K562 (cell line): ENCODE results near the gene IRF2BP2. TPM values are rescaled to one million over a fixed set of nuclear protein-coding genes. Genes with fewer than 3 reads are reported as not detected.

Experiments used
- ATF2 ChIP-seq: sonication (generic); formaldehyde crosslinking; IDR thresholded peaks from 2 replicates; pipeline ENCODE4 v1.8.1; 2022; ENCODE audit warnings: missing genetic modification reagents
- DACH1 ChIP-seq: fragments of 450-650 bp; IDR thresholded peaks from 2 replicates; pipeline ENCODE4 v1.6.1; 2018; ENCODE audit not compliant: partially characterized antibody
- ELF1 ChIP-seq: fragments of 200-800 bp; sonication (Bioruptor generic); IDR thresholded peaks from 2 replicates; pipeline ENCODE4 v1.6.1; 2016; ENCODE audit warnings: missing genetic modification characterization, missing compliant biosample characterization
- ETV1 ChIP-seq: fragments of 450-650 bp; conservative IDR thresholded peaks from 2 replicates; pipeline ENCODE4 v1.6.1; 2016; ENCODE audit warnings: missing genetic modification characterization, control low read depth, low read depth, missing compliant biosample characterization
- FOXA3 ChIP-seq, 2 experiments: fragments of 450-650 bp in 1 of 2; sonication (generic) in 1 of 2; formaldehyde crosslinking; IDR thresholded peaks in 1 of 2; conservative IDR thresholded peaks in 1 of 2; 2 replicates each; pipeline versions ENCODE4 v1.4.0 to v1.8.0; 2020 to 2022; ENCODE audit warnings: mild to moderate bottlenecking in 2 of 2, missing genetic modification reagents in 1 of 2
- GABPB2 ChIP-seq: fragments of 250-450 bp; sonication (Bioruptor Pico); conservative IDR thresholded peaks from 2 replicates; pipeline ENCODE4 v1.5.1; 2021; ENCODE audit warnings: mild to moderate bottlenecking
- MED1 ChIP-seq: sonication (generic); formaldehyde crosslinking; IDR thresholded peaks from 2 replicates; pipeline ENCODE4 v1.8.1; 2023; ENCODE audit warnings: missing genetic modification reagents, borderline replicate concordance
- MXI1 ChIP-seq: IDR thresholded peaks from 2 replicates; pipeline ENCODE4 v1.6.1; 2011; ENCODE audit warnings: low read depth, mild to moderate bottlenecking, improper control_type of control experiment, low read length
- NR2C1 ChIP-seq, 2 experiments: fragments of 450-650 bp; IDR thresholded peaks; 2 replicates each; pipeline ENCODE4 v1.6.1; 2017; ENCODE audit warnings: mild to moderate bottlenecking in 2 of 2, antibody characterized with exemption in 1 of 2, inconsistent platforms in 1 of 2, missing compliant biosample characterization in 1 of 2, missing genetic modification characterization in 1 of 2
- POLR2G ChIP-seq: fragments of 200-400 bp; formaldehyde crosslinking; IDR thresholded peaks from 2 replicates; pipeline ENCODE4 v1.6.1; 2017; ENCODE audit warnings: low read depth, mild to moderate bottlenecking, antibody characterized with exemption, low read length, moderate library complexity
- RFX7 ChIP-seq: fragments of 250-450 bp; sonication (Bioruptor Pico); IDR thresholded peaks from 2 replicates; pipeline ENCODE4 v1.5.1; 2021; ENCODE audit warnings: mild to moderate bottlenecking
- SIRT6 ChIP-seq: IDR thresholded peaks from one replicate; pipeline ENCODE4 v1.6.1; 2012; ENCODE audit warnings: low read depth, mild to moderate bottlenecking, control low read depth, inconsistent platforms, low read length, moderate library complexity
- SMARCC2 ChIP-seq: fragments of 450-650 bp; IDR thresholded peaks from 2 replicates; pipeline ENCODE4 v1.6.1; 2017; ENCODE audit warnings: antibody characterized with exemption, moderate library complexity, mild to moderate bottlenecking, low read depth
- STAG1 ChIP-seq: sonication (generic); formaldehyde crosslinking; IDR thresholded peaks from 2 replicates; pipeline ENCODE4 v1.5.0; 2020; ENCODE audit warnings: missing genetic modification reagents, borderline replicate concordance
- TAF9B ChIP-seq: fragments of 450-650 bp; IDR thresholded peaks from 2 replicates; pipeline ENCODE4 v1.6.1; 2018; ENCODE audit warnings: mild to moderate bottlenecking; ENCODE audit not compliant: partially characterized antibody
- TFAP4 ChIP-seq: sonication (generic); formaldehyde crosslinking; IDR thresholded peaks from 2 replicates; pipeline ENCODE4 v1.8.0; 2022; ENCODE audit warnings: missing genetic modification reagents, mild to moderate bottlenecking, moderate library complexity, borderline replicate concordance
- ZBTB1 ChIP-seq: sonication (generic); formaldehyde crosslinking; IDR thresholded peaks from 2 replicates; pipeline ENCODE4 v1.8.1; 2023; ENCODE audit warnings: missing genetic modification reagents, low read depth, mild to moderate bottlenecking, borderline replicate concordance
- ZC3H8 ChIP-seq: fragments of 450-650 bp; IDR thresholded peaks from 2 replicates; pipeline ENCODE4 v1.6.1; 2017
- ZHX1 ChIP-seq: fragments of 150-350 bp; conservative IDR thresholded peaks from 2 replicates; pipeline ENCODE4 v1.6.1; 2014; ENCODE audit warnings: low read length
- ZNF24 ChIP-seq: fragments of 450-650 bp; IDR thresholded peaks from 2 replicates; pipeline ENCODE4 v1.6.1; 2016
- ZNF551 ChIP-seq: fragments of 250-450 bp; sonication (Bioruptor Pico); IDR thresholded peaks from 2 replicates; pipeline ENCODE4 v1.5.0; 2021; ENCODE audit warnings: mild to moderate bottlenecking, moderate library complexity
- ZNF696 ChIP-seq: fragments of 250-450 bp; sonication (Bioruptor Pico); conservative IDR thresholded peaks from 2 replicates; pipeline ENCODE4 v1.4.0; 2020; ENCODE audit warnings: mild to moderate bottlenecking, moderate library complexity
- polyA plus RNA-seq, 8 experiments: library from polyadenylated mRNA; depleted of rRNA in 4 of 8; stranded (reverse) in 5 of 8; unstranded in 3 of 8; fragments of >200 nt; fragmentation: Nextera tagmentation in 2 of 8; fragmentation: Illumina TruSeq in 1 of 8; extraction: Ambion mirVana in 2 of 8; extraction: Trizol in 1 of 8; gene quantifications; 2 replicates each; pipeline versions ENCODE4 v1.2.1 to v1.2.3, GENCODE V29; 2011 to 2014; ENCODE audit warnings: inconsistent platforms in 1 of 8, missing spikeins in 1 of 8
- total RNA-seq, 7 experiments: library from RNA; depleted of rRNA in 6 of 7; stranded (reverse); fragments of >200 nt in 6 of 7; fragmentation: Illumina TruSeq in 2 of 7; extraction: Trizol in 2 of 7; gene quantifications; 2 replicates each; pipeline versions ENCODE4 v1.2.1 to v1.2.3, GENCODE V29; 2011 to 2021; ENCODE audit warnings: low replicate concordance in 1 of 7

IRF2BP2 gene
- total and polyA plus RNA-seq, 9 of the 15 experiments (the other 6 are each of a cell fraction or from before 2014, with no cell fraction given), result 7.7 to 68.6 (median 22.1) TPM

- TF ChIP-seq ELF1 (tag) (no peak), NR2C1 (IDR thresholded peaks at IDR 0.05) (no peak), NR2C1 (tag; IDR thresholded peaks at IDR 0.05) (no peak), ZNF551 (CRISPR knock-in tag) (0 out of 2 replicates have a peak, but pooled peaks have one; percentile 11), ZNF24 (no peak), ZNF696 (no peak), STAG1 (CRISPR knock-in tag) (no peak; the same call in 1 of the 2 replicates), ATF2 (no peak), TAF9B (no peak), RFX7 (CRISPR knock-in tag) (peak; percentile 30; the same call in 1 of the 2 replicates), POLR2G (peak; percentile 79), MXI1 (no peak), SIRT6 (no peak), FOXA3 (CRISPR knock-in tag; conservative IDR thresholded peaks at IDR 0.05 in 1 of 2, IDR thresholded peaks at IDR 0.05 in 1 of 2) (no peak), TFAP4 (no peak), GABPB2 (CRISPR knock-in tag) (no peak), SMARCC2 (no peak), DACH1 (no peak), MED1 (no peak), ZC3H8 (no peak), ZBTB1 (no peak), ETV1 (no peak; the same call in 1 of the 2 replicates), ZHX1 (no peak)
These were observed 2.6 kb downstream of the IRF2BP2 start (continued) for GRCh38 chr1:234607109-234608024.
